ENCODE measurements around the gene KMT2E. TPM values are rescaled to one million over a fixed set of nuclear protein-coding genes. Genes with fewer than 3 reads are reported as not detected.

KMT2E gene
- total RNA-seq, 1 donor from 2014 or later = 161 TPM

- DNase-seq (ENCODE audit: low spot score) (no peak), ATAC-seq (no peak)
- intact Hi-C loops (cut with DNase I) = no loop called here
Measured at GRCh38 chr7:105055084-105055483, 41.1 kb downstream of the KMT2E start.

DNA sequence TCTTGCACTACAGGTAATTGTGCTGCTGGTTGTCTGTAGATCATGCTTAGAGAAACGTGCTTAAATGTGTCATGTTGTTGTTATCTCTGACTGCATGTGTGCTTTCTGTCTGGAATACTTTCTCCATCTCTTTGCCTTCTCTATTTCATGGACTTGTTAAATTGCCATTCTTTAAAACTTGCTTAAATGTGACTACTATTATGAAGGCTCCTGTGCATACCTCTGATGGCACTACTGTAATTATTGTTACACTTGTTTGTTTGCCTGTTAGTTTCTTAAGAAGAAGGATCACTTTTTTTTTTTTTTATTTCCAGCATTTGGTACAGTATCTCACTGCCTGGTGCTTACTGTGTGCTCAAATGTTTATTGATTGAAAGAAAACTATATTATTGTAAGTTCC is 41.6 kb downstream of the KMT2E start:
- intact Hi-C loops (cut with DNase I) = no loop called here
- DNase-seq (ENCODE audit: low spot score) = no peak
- ATAC-seq = no peak

DNA sequence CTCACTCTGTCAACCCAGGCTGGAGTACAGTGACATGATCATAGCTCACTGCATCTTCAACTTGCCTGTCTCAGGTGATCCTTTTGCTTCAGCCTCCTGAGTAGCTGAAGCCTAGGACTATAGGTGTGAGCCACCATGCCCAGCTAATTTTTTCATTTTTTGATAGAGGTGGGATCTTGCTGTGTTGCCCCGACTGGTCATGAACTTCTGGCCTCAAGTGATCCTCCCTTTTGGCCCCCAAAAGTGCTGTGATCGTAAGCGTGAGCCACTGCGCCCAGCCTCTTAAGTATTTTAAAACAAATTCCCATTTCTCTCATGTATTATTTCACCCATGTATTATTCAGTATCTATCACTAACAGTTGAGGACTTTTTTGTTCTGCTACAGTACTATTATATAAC is 43.5 kb downstream of the KMT2E start:
- DNase-seq (ENCODE audit: low spot score) (no peak), ATAC-seq (no peak)
- intact Hi-C loops (cut with DNase I) = no loop called here

DNA sequence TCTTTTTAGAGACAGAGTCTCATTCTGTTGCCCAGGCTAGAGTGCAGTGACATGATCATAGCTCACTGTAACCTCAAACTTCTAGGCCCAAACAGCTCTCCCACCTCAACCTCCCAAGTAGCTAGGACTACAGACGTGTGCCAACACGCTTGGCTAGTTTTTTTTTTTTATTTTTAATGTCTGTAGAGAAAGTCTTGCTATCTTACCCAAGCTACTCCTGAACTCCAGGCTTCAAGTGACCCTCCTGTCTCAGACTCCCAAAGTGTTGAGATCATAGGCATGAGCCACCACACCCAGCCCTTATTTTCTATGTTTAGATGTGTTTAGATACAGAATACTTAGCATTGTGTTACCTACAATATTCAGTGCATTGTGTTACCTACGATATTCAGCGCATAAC is 46.4 kb downstream of the KMT2E start:
- ATAC-seq = no peak
- DNase-seq (ENCODE audit: low spot score) = no peak
- intact Hi-C loops (cut with DNase I) = no loop called here

DNA sequence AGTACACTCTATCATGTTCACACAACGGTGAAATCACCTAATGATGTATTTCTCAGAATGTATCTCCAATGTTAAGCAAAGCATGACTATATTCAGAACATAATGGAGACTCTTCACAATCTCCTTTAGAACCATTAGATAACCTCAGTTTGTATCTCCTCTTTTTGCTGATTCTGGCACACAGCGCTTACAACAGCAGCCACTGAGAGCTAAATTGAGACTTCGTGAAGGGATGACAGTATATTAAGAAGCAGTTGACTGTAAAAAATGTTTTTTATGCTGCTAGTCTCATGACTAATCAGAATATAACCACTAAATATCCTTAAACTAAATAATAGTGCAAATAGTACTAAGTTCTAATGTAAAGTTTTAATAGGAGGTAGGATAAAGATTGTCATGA is 46.9 kb downstream of the KMT2E start:
- DNase-seq (ENCODE audit: low spot score) = no peak
- no peak for ATAC-seq
- intact Hi-C loops (cut with DNase I) = no loop called here

GRCh38 chr7:105065104-105065503 is 51.1 kb downstream of the KMT2E start:
- no peak for DNase-seq (ENCODE audit: low spot score)
- ATAC-seq = no peak
- intact Hi-C loops (cut with DNase I) = no loop called here

DNA sequence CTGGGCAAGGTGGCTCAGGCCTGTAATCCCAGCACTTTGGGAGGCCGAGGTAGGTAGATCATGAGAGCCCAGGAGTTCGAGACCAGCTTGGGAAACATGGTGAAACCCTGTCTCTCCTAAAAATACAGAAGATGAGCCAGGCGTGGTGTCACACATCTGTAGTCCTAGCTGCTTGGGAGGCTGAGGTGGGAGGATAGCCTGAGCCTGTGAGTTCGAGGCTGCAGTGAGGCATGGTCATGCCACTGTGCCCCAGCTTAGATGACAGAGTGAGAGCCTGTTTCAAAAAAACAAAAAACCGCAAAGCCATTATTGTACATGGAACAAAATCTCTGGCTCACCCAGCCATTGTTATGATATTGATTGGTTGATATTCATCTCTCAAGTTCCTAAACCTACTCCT is 53.7 kb downstream of the KMT2E start:
- peak; percentile 20 for ATAC-seq

DNA sequence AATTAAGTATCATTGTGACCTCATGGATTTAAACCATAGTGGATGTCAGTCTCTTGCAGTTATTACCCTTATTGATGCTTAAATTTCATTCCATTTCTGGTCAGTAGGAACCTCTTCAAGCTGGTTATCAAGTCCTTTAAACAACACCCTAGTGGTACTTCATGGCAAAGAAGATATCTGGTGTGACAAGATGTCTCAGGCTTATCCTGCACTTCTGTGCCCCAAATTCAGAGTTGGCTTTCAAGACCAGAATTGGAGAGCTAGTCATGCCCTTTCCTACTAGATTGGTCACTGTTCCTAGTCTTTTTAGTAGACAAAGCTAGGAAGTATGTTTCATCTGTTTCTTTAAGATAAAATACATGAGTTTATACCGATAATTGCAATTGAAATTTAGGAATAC is 54.9 kb downstream of the KMT2E start:
- ATAC-seq (no peak), DNase-seq (ENCODE audit: low spot score) (no peak)
- intact Hi-C loops (cut with DNase I) = no loop called here

More for the DNA sequence above, 53.7 kb downstream of the KMT2E start:
- intact Hi-C loops (cut with DNase I) = no loop called here
- no peak for DNase-seq (ENCODE audit: low spot score)

GRCh38 chr7:105073143-105073542 is 59.1 kb downstream of the KMT2E start:
- no peak for DNase-seq (ENCODE audit: low spot score)
- intact Hi-C loops (cut with DNase I) = no loop called here

GRCh38 chr7:105079348-105079747 is 65.3 kb downstream of the KMT2E start:
- intact Hi-C loops (cut with DNase I) = no loop called here
- DNase-seq (ENCODE audit: low spot score) (no peak), ATAC-seq (no peak)

More at GRCh38 chr7:105073143-105073542, 59.1 kb downstream of the KMT2E start:
- no peak for ATAC-seq

- intact Hi-C loops (cut with DNase I) = no loop called here
- DNase-seq (ENCODE audit: low spot score) = no peak
- ATAC-seq = peak; percentile 26
Measured at GRCh38 chr7:105084581-105084980, 70.6 kb downstream of the KMT2E start.

- DNase-seq (ENCODE audit: low spot score) = no peak
- no peak for ATAC-seq
- intact Hi-C loops (cut with DNase I) = no loop called here
Measured at GRCh38 chr7:105086850-105087249, 72.8 kb downstream of the KMT2E start.

DNA sequence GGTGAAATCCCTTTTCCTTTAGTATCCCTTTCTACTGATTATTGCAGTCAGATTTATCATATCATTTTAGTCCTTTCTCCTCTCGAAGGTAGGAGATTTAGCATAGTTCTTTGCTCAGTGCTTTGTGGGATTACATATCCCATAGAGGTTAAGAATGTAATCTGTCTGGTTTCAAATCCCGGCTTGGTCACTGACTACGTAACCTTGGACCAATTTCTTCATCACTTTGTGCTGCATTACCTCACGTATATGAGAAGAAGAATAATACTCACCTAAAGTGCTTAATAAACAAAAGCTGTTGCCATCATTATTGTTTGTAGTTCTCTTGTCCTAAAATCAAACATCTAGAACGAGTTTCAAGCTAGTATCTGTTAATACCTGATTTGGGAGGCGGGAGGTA is 74.0 kb downstream of the KMT2E start:
- DNase-seq (ENCODE audit: low spot score) (no peak), ATAC-seq (no peak)
- intact Hi-C loops (cut with DNase I) = no loop called here

GRCh38 chr7:105088456-105088855 is 74.5 kb downstream of the KMT2E start:
- intact Hi-C loops (cut with DNase I) = no loop called here
- ATAC-seq (no peak), DNase-seq (ENCODE audit: low spot score) (no peak)

DNA sequence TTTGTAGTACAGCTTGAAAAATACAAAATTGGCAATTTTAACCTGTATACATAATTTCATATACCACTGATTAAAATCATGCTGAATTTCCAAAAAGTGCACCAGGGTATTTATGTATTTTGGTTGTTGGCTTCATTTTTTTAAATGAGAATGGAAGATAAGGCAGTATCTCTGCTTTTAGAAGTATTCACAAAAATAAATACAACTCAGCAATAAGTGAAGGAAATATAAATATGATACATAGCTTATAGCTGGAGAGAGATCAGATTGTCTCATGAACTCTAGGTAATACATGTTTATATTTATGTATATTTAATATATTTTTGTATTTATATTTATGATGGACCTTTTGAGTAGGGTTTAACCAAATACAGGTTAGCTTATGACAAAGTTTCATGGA is 81.0 kb downstream of the KMT2E start:
- ATAC-seq = no peak
- intact Hi-C loops (cut with DNase I) = no loop called here
- DNase-seq (ENCODE audit: low spot score) = no peak

DNA sequence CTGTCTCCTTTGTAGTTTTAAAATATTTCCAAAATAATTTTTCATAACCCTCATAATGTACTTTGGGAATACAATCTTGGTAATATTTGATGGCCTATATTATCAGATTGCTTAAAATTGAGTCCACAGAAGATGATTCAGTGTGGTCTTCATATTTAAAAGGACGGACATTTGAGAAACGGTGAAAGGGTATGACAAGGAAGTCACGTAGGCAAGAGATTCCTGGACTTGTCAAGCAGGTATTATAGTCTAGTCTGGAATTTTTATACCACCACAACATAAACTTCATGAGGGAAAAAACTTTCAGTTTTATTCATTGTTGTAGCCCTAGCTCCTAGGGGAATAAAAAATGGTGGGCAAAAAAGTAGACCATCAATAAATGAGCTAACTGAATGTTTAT is 82.3 kb downstream of the KMT2E start:
- intact Hi-C loops (cut with DNase I) = no loop called here
- no peak for ATAC-seq
- DNase-seq (ENCODE audit: low spot score) = no peak

DNA sequence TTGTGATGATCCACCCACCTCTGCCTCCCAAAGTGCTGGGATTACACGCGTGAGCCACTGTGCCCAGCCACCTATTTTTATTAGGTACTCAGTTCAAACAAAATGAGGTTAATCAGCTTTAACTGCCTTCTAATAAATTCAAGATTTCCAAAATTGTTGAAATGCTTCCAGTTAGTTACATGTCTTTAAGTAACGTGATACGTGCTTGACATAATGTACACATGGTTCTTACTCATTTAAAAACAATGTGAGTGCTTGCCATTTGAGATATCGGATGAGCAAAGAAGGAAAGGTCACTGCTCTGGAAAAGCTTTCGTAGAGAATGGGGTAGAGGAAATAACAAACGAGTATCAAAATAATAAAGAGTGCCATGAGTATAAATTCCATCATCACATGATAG is 83.6 kb downstream of the KMT2E start:
- ATAC-seq (no peak), DNase-seq (ENCODE audit: low spot score) (no peak)
- intact Hi-C loops (cut with DNase I) = no loop called here

DNA sequence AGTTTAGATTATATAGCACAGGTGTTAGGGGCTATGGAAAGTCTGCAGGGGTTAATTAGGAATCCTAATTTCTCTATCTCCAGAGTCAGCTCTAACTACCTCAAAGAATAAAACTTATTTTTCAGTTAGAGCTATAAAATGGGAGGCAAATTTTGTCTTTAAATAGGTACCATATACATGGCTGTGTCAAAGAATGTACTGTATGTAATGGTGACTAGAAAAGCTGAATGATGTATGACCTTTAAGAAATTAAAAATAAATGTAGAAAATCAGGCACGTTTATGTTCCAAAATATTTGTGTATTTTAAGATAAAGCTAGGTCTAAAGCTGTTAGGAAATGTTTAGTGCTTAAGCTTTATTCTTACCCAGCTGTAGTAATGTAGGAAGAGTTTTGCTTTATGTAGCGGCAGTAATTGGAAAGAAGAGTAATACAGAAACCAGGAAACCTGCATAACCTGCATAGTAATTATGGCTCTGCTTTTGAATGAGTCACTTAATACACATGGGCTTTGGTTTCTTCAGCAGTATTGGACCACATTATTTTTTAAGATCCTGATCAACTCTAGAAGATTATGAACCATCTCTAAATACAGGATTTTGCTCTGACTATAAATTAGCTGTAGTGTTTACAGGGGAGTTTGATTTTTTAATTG is 85.0 kb downstream of the KMT2E start:
- DNase-seq (ENCODE audit: low spot score) (no peak), ATAC-seq (peak; percentile 14)
- intact Hi-C loops (cut with DNase I) = no loop called here

DNA sequence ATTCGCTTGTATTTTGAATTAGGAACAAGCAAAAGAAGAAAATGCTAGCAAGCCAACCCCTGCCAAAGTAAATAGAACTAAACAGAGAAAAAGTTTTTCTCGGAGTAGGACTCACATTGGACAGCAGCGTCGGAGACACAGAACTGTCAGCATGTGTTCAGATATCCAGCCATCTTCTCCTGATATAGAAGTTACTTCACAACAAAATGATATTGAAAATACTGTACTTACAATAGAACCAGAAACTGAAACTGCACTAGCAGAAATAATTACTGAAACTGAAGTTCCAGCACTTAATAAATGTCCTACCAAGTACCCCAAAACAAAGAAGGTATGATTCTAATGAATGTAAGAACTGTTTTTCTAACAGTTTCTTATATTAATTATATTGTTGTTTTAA is 87.9 kb downstream of the KMT2E start:
- DNase-seq (ENCODE audit: low spot score) = no peak
- intact Hi-C loops (cut with DNase I) = no loop called here
- peak; percentile 58 for ATAC-seq

DNA sequence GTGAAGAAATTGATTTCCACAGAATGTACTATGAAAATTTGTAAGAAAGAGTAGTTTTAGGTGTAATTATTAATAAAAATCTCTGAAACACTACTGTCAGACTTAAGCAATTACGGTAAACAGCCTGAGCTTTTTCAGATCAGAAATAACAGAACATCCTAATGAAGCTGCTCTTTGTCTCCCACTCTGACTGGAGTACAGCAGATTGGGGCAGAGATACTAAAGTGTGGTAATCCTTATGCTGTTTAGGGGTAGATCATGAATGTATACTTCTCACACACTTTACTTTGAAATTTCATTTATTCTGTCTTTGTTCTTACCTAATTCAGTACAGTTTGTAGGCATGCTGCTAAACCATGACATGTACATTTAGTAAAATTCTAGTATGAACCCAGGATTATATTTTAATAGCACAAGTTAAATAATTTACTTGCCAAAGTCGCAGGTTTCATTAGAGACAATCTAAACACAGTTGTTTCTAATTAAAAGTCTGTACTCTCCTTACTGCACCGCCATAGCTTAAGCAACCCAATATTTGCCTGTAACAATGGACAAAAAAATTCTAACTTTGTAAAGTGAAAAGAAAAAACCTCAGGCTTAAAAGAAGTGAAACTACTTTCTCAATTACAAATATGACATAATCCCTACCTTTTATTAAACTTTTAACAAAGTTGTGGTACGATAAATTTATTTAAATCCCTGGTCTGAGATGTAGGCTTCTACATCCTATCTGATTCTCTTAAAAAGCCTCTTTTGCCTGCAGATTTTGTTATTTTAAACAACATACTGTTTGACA is 88.8 kb downstream of the KMT2E start:
- intact Hi-C loops (cut with DNase I) = no loop called here
- DNase-seq (ENCODE audit: low spot score) (no peak), ATAC-seq (no peak)

DNA sequence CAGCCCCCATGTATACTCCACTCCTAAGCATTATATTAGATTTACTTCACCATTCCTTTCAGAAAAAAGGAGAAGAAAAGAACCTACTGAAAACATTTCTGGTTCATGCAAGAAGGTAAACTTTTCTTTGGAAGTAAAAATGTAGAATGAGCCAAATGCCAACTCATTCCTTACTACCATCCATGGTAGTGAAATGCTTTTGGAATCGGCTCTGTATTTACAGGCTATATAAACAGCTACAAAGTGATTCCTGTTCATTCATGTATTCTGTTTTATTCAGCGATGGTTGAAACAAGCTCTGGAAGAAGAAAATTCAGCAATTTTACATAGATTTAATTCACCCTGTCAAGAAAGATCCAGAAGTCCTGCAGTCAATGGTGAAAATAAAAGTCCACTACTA is 91.6 kb downstream of the KMT2E start:
- ATAC-seq (no peak), DNase-seq (ENCODE audit: low spot score) (no peak)
- intact Hi-C loops (cut with DNase I) = no loop called here
